ENCODE measurements around the gene CBLB. TPM values are rescaled to one million over a fixed set of nuclear protein-coding genes. Genes with fewer than 3 reads are reported as not detected.
"Not testable (repeated sequence)": the region's sequence is repeated elsewhere in the genome, so short reads cannot be mapped to it uniquely, and the experiment has no call there.

CBLB gene
- total RNA-seq, 4 donors from 2014 or later: 154 to 177 (median 169) TPM

DNA sequence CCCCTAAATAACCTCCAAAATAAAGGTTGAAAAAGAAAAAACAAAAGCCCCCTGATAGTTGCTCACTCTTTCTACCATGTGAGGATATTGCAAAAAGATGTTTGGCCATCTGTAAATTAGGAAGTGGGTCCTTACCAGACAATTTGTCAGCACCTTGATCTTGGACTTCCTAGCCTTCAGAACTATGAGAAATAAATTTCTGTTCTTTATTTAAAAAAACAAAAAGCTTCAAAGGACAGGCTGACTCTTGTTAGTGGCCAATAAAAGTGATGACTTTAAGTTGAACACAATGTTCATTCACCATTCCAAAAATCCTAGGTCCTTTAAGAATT lies 103.5 kb downstream of the CBLB start:
- DNase-seq (ENCODE audit: low spot score in 2 of 2): no peak
- TF ChIP-seq EP300 (IDR thresholded peaks at IDR 0.05) (no peak), POLR2A (IDR thresholded peaks at IDR 0.05) (no peak)
- TF ChIP-seq, protein P1, sequence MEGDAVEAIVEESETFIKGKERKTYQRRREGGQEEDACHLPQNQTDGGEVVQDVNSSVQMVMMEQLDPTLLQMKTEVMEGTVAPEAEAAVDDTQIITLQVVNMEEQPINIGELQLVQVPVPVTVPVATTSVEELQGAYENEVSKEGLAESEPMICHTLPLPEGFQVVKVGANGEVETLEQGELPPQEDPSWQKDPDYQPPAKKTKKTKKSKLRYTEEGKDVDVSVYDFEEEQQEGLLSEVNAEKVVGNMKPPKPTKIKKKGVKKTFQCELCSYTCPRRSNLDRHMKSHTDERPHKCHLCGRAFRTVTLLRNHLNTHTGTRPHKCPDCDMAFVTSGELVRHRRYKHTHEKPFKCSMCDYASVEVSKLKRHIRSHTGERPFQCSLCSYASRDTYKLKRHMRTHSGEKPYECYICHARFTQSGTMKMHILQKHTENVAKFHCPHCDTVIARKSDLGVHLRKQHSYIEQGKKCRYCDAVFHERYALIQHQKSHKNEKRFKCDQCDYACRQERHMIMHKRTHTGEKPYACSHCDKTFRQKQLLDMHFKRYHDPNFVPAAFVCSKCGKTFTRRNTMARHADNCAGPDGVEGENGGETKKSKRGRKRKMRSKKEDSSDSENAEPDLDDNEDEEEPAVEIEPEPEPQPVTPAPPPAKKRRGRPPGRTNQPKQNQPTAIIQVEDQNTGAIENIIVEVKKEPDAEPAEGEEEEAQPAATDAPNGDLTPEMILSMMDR (IDR thresholded peaks at IDR 0.05): no peak
- Histone ChIP-seq H3K4me3 (no peak overlapping the region), H3K36me3 (peaks cover 0 to 30% (median 0%) of the 10 kb centered on the region in 3 donors), H3K27ac (no peak overlapping the region), H3K4me1 (peaks cover 0 to 22% (median 1%) of the 10 kb centered on the region in 4 donors), H3K27me3 (no peaks in the 10 kb centered on the region), H3K9me3 (peaks cover 0 to 12% (median 0%) of the 10 kb centered on the region in 4 donors)

DNA sequence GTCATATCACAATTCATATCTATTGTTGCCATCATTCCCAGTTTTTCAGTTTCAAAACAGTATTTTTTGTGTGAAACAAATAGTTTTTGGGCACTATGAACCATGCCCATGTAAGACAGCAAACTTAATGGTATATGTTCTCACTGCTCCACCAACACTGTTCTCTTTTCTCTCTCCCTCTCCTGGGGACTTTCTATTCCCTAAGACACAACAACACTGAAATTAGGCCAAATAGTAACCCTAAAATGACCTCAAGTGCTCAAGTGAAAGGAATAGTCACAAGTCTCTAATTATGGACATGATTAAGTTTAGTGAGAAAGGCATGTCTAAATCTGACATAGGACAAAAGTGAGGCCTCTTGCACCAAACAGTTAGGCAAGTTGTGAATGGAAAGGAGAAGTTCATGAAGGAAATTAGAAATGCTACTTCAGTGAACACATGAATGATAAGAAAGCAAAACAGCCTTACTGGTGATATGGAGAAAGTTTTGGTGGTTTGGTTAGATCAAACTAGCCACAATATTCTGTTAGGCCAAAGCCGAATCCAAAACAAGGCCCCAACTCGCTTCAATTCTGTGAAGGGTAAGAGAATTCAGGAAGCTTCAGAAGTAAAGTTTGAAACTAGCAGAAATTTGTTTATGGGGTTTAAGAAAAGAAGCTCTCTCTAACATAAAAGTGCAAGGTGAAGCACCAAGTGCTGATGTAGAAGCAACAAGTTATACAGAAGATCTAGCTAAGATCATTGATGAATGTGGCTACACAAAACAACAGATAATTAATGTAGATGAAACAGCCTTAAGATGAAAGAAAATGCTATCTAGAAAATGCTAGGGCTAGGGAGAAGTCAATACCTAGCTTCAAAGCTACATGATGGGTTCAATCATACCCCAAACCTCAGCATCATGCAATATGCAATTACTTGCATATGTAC lies 104.2 kb downstream of the CBLB start:
- Histone ChIP-seq H3K36me3 (peaks cover 0 to 32% (median 0%) of the 10 kb centered on the region in 3 donors), H3K4me1 (peaks cover 0 to 25% (median 1%) of the 10 kb centered on the region in 4 donors), H3K9me3 (peaks cover 0 to 12% (median 0%) of the 10 kb centered on the region in 4 donors), H3K27me3 (no peaks in the 10 kb centered on the region), H3K4me3 (no peak overlapping the region), H3K27ac (no peak overlapping the region)
- no peak for TF ChIP-seq EP300 (IDR thresholded peaks at IDR 0.05)
- TF ChIP-seq POLR2A (IDR thresholded peaks at IDR 0.05): no peak
- TF ChIP-seq, protein P1 (IDR thresholded peaks at IDR 0.05): no peak
- DNase-seq (ENCODE audit: low spot score in 2 of 2): no peak
- WGBS, 2 donors: 80 to 90% methylated on average over 2 of the region's 2 CpGs

DNA sequence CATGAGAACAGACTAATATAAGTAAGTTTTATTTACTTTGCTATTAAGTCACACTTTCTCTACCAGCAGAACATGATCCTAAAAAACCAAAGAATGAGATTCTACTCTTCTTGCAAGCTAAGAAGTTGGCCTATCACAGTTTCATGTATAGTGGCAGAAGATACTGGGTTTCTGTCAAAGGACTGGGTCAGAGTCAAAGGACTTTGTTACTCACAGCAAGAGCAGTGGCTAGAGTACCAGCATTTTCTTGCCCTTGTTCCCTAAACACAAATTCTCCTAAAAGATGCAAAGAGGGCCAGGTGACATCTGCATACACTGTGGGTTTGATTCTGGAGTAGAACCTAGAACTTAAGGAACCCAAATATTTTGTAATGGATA lies 105.2 kb downstream of the CBLB start:
- H3K4me1 ChIP-seq: peaks cover 0 to 25% (median 1%) of the 10 kb centered on the region in 4 donors
- no peaks in the 10 kb centered on the region for H3K27me3 ChIP-seq
- DNase-seq (ENCODE audit: low spot score in 2 of 2): no peak
- H3K36me3 ChIP-seq: peaks cover 0 to 42% (median 0%) of the 10 kb centered on the region in 3 donors
- no peak overlapping the region for H3K4me3 ChIP-seq
- no peak overlapping the region for H3K27ac ChIP-seq
- TF ChIP-seq POLR2A (IDR thresholded peaks at IDR 0.05): no peak
- TF ChIP-seq, protein P1 (IDR thresholded peaks at IDR 0.05): no peak
- peaks cover 0 to 12% (median 0%) of the 10 kb centered on the region in 4 donors for H3K9me3 ChIP-seq

DNA sequence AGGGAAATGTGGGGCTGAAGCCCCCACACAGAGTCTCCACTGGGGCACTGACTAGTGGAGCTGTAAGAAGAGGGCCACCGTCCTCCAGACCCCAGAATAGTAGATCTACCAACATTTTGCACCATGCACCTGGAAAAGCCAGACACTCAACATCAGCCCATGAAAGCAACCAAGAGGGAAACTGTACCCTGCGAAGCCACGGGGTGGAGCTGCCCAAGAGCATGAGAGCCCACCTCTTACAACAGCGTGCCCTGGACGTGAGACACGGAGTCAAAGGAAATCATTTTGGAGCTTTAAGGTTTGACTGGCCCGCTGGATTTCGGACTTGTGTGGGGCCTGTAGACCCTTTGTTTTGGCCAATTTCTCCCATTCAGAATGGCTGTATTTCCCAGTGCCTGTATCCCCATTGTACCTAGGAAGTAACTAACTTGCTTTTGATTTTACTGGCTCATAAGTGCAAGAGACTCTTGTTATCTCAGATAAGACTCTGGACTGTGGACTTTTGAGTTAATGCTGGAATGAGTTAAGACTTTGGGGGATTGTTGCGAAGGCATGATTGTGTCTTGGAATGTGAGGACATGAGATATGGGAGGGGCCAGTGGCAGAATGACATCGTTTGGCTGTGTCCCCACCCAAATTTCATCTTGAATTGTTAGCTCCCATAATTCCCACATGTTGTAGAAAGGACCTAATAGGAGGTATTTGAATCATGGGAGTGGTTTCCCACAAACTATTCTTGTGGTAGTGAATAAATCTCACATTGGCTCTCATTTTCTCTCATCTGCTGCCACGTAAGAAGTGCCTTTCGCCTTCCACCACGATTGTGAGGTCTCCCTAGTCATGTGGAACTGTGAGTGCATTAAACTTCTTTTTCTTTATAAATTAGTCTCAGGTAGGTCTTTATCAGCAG lies 105.8 kb downstream of the CBLB start:
- TF ChIP-seq POLR2A (IDR thresholded peaks at IDR 0.05): no peak
- TF ChIP-seq, protein P1 (IDR thresholded peaks at IDR 0.05): no peak
- TF ChIP-seq EP300 (IDR thresholded peaks at IDR 0.05): no peak
- 94 to 96% methylated on average over 13 of the region's 13 CpGs for WGBS, 2 donors
- DNase-seq (ENCODE audit: low spot score in 2 of 2): no peak

DNA sequence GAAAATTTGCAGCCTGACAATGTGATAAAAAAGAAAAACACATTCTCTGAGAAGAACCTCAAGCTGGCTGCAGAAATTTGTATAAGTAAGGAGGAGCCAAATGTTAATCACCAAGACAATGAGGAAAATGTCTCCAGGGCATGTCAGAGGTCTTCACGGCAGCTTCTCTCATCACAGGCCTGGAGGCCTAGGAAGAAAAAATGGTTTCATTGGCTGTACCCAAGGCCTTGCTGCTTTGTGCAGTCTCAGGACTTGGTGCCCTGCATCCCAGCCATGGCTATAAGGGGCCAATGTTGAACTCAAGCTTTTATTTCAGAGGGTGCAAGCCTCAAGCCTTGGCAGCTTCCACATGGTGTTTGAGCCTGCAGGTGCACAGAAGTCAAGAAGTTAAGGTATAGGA lies 106.6 kb downstream of the CBLB start:
- Histone ChIP-seq H3K4me1 (peaks cover 0 to 21% (median 0%) of the 10 kb centered on the region in 4 donors), H3K9me3 (peaks cover 0 to 12% (median 0%) of the 10 kb centered on the region in 4 donors), H3K36me3 (peaks cover 0 to 47% (median 0%) of the 10 kb centered on the region in 3 donors)
- H3K27me3 ChIP-seq; H3K4me3 ChIP-seq; DNase-seq (ENCODE audit: low spot score in 2 of 2); H3K27ac ChIP-seq: not testable (repeated sequence)
- WGBS, 2 donors: 85 to 93% methylated on average over 1 of the region's 1 CpG

More for the DNA sequence above, 105.8 kb downstream of the CBLB start:
- H3K4me1 ChIP-seq: peaks cover 0 to 25% (median 0%) of the 10 kb centered on the region in 4 donors
- no peak overlapping the region for H3K4me3 ChIP-seq
- no peaks in the 10 kb centered on the region for H3K27me3 ChIP-seq
- H3K27ac ChIP-seq: no peak overlapping the region
- peaks cover 0 to 12% (median 0%) of the 10 kb centered on the region in 4 donors for H3K9me3 ChIP-seq
- H3K36me3 ChIP-seq: peaks cover 0 to 47% (median 0%) of the 10 kb centered on the region in 3 donors

All from tibial nerve (tissue), 4 donors.